HK-2 (cell line): ENCODE results near the gene TECPR2.
"Not testable (repeated sequence)": the region's sequence is repeated elsewhere in the genome, so short reads cannot be mapped to it uniquely, and the experiment has no call there.

Source experiments
- DNase-seq: peaks from one replicate; pipeline ENCODE4 v3.0.0-alpha.2; 2018; ENCODE audit not compliant: unreplicated experiment

The TECPR2 gene

GRCh38 chr14:102362545-102363181, at the start of gene TECPR2, which contains the start of gene CINP:
Gene TECPR2, plus strand, starts transcription at chr14:102362941. Its CDS starts 13,781 bp downstream, at chr14:102376722.
Gene CINP, minus strand, starts transcription at chr14:102362890. Its CDS starts 39 bp downstream, at chr14:102362851.
- peak; percentile 94 for DNase-seq

- DNase-seq = peak; percentile 82
Observed at GRCh38 chr14:102314242-102315011, 48.3 kb upstream of the TECPR2 start.

GRCh38 chr14:102315121-102315520, 47.6 kb upstream of the TECPR2 start:
- DNase-seq = no peak

- DNase-seq = peak; percentile 55
Observed at GRCh38 chr14:102316338-102316742, 46.4 kb upstream of the TECPR2 start.

GRCh38 chr14:102316743-102317563, 45.8 kb upstream of the TECPR2 start:
- peak; percentile 98 for DNase-seq

- DNase-seq = peak; percentile 29
Observed at GRCh38 chr14:102317564-102318248, 45.0 kb upstream of the TECPR2 start.

GRCh38 chr14:102318781-102319276, 43.9 kb upstream of the TECPR2 start:
- no peak for DNase-seq

- DNase-seq = peak; percentile 90
Observed at GRCh38 chr14:102319351-102320032, 43.2 kb upstream of the TECPR2 start, which contains the start of gene ZNF839. Gene ZNF839, plus strand, starts transcription at chr14:102319746. Its CDS starts 20 bp downstream, at chr14:102319766.

GRCh38 chr14:102320033-102320660, 42.6 kb upstream of the TECPR2 start:
- DNase-seq = peak; percentile 35

GRCh38 chr14:102320671-102321455, 41.9 kb upstream of the TECPR2 start:
- no peak for DNase-seq

GRCh38 chr14:102321456-102322422, 41.0 kb upstream of the TECPR2 start:
- DNase-seq = no peak

- peak; percentile 47 for DNase-seq
Observed at GRCh38 chr14:102323102-102323501, 39.6 kb upstream of the TECPR2 start.

- no peak for DNase-seq
Observed at GRCh38 chr14:102325791-102326345, 36.9 kb upstream of the TECPR2 start.

- no peak for DNase-seq
Observed at GRCh38 chr14:102326583-102326982, 36.2 kb upstream of the TECPR2 start.

- not testable (repeated sequence) for DNase-seq
Observed at GRCh38 chr14:102329381-102329780, 33.4 kb upstream of the TECPR2 start.

GRCh38 chr14:102330806-102331205, 31.9 kb upstream of the TECPR2 start:
- no peak for DNase-seq

GRCh38 chr14:102333390-102333789, 29.4 kb upstream of the TECPR2 start:
- DNase-seq = no peak
